ENCODE results near the gene DHRS3. TPM values are rescaled to one million over a fixed set of nuclear protein-coding genes. Genes with fewer than 3 reads are reported as not detected.

Gene DHRS3
- total RNA-seq, 1 experiment from 2014 or later: 54.5 TPM

- Histone ChIP-seq H3K79me2 (ENCODE audit: insufficient read depth, low read length) (no peaks in the 10 kb centered on the region), H2BK12ac (ENCODE audit: insufficient read length, low read depth, low read length) (no peak overlapping the region), H3K56ac (ENCODE audit: insufficient read length, low read depth, low read length) (no peak overlapping the region), H3K79me1 (ENCODE audit: insufficient read depth, low read depth, low read length, poor library complexity, severe bottlenecking) (no peaks in the 10 kb centered on the region), H4K5ac (ENCODE audit: insufficient read length, low read depth, low read length) (no peak overlapping the region), H2BK120ac (ENCODE audit: low read depth, low read length, poor library complexity, severe bottlenecking) (no peak overlapping the region), H2AK5ac (ENCODE audit: insufficient read length, low read length) (no peak overlapping the region), H2BK15ac (ENCODE audit: low read depth, low read length) (no peak overlapping the region), H3K23ac (ENCODE audit: insufficient read length, low read depth, low read length) (no peak overlapping the region), H2AFZ (ENCODE audit: low read length) (no peak overlapping the region), H4K8ac (replicated peaks; ENCODE audit: insufficient read length, low read depth, low read length) (no peak overlapping the region), H3K27me3 (ENCODE audit: insufficient read depth, low read length) (no peaks in the 10 kb centered on the region), H3K27ac (ENCODE audit: insufficient read length, low read depth, low read length) (no peak overlapping the region), H2BK5ac (ENCODE audit: insufficient read length, low read length) (no peak overlapping the region), H3K4me2 (ENCODE audit: insufficient read depth, insufficient read length, low read length) (no peak overlapping the region), H3K9ac (ENCODE audit: extremely low read depth, insufficient read length, low read length) (no peak overlapping the region), H3K4ac (ENCODE audit: low read depth, low read length) (no peak overlapping the region), H2BK20ac (ENCODE audit: low read depth, low read length, poor library complexity, severe bottlenecking) (no peak overlapping the region), H3K4me1 (ENCODE audit: insufficient read depth, low read length) (peaks cover 7% of the 10 kb centered on the region; the same call in 1 of the 2 replicates), H3T11ph (ENCODE audit: low read length) (no peak overlapping the region), H4K91ac (ENCODE audit: insufficient read length, low read depth, low read length) (no peak overlapping the region), H3K14ac (ENCODE audit: insufficient read depth, low read length) (no peak overlapping the region; the same call in 1 of the 2 replicates), H3K9me3 (ENCODE audit: control insufficient read depth, low read depth, low read length) (no peaks in the 10 kb centered on the region), H3K23me2 (ENCODE audit: insufficient read length, low read depth, low read length, poor library complexity, severe bottlenecking) (no peaks in the 10 kb centered on the region), H4K20me1 (ENCODE audit: control insufficient read depth, insufficient read depth, insufficient read length) (no peaks in the 10 kb centered on the region), H3K18ac (ENCODE audit: insufficient read length, low read depth, low read length) (no peak overlapping the region)
- Mint-ChIP-seq H3K36me3 (ENCODE audit: insufficient read depth in 1 of 3, low read depth in 3 of 3) (peaks cover 0 to 5% (median 1%) of the 10 kb centered on the region in 3 experiments; a peak in 2 of 7 replicates), H3K4me1 (peaks cover 63 to 68% of the 10 kb centered on the region in 2 experiments), H3K27me3 (ENCODE audit: low read depth) (no peaks in the 10 kb centered on the region; the same call in 1 of the 2 replicates), H3K9me3 (peaks cover 3% of the 10 kb centered on the region in 2 experiments; a peak in 2 of 5 replicates), H3K4me3 (no peak overlapping the region), H3K27ac (peak overlapping the region in 1 of 3 experiments; percentile 31; a peak in 1 of 7 replicates)
- no CpG with 5 or more reads among the region's 8 CpGs for WGBS (ENCODE audit: extremely low coverage, insufficient read length, low lambda C conversion rate)
- no peak for DNase-seq
- TF ChIP-seq CTCF (conservative IDR thresholded peaks at IDR 0.05): no peak
Measured at GRCh38 chr1:12631571-12631970, 13.6 kb upstream of the DHRS3 start.

Measured in H9 (cell line).